Epithelial cell of prostate (primary cell): ENCODE results near the gene RGS13.

Source experiments
- DNase-seq: peaks from one replicate; pipeline ENCODE4 v3.0.0-alpha.2; 2011; ENCODE audit warnings: low read depth, low spot score
- H3K27ac ChIP-seq: fragments of 450-650 bp; 2 replicates; pipeline ENCODE4 v1.5.1; 2017; ENCODE audit warnings: mild to moderate bottlenecking

RGS13 gene

GRCh38 chr1:192620071-192620635 lies 15.8 kb upstream of the RGS13 start:
- H3K27ac ChIP-seq: no peak overlapping the region
- no peak for DNase-seq

- no peak for DNase-seq
Observed at GRCh38 chr1:192626366-192627179, 9.4 kb upstream of the RGS13 start.

DNA sequence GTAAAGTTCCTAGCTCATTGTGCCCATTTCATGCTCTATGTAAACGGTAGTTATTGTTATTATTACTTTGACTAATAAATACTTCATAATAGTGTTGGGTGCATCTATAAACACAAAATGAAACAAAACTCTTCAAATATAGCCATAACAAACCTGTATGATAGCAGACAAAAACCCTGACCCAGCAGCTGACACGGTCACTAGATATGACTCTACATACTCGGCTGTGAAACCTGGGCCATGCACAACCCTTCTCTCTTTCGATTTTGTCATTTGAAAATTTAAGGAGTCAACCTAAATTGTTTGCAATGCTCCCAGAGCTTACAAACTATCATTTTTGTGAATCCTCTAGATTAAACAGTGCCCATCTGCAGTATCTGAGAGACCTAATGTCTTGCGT lies 8.0 kb upstream of the RGS13 start:
- no peak for DNase-seq
- H3K27ac ChIP-seq: no peak overlapping the region

More at GRCh38 chr1:192626366-192627179, 9.4 kb upstream of the RGS13 start:
- no peak overlapping the region for H3K27ac ChIP-seq

DNA sequence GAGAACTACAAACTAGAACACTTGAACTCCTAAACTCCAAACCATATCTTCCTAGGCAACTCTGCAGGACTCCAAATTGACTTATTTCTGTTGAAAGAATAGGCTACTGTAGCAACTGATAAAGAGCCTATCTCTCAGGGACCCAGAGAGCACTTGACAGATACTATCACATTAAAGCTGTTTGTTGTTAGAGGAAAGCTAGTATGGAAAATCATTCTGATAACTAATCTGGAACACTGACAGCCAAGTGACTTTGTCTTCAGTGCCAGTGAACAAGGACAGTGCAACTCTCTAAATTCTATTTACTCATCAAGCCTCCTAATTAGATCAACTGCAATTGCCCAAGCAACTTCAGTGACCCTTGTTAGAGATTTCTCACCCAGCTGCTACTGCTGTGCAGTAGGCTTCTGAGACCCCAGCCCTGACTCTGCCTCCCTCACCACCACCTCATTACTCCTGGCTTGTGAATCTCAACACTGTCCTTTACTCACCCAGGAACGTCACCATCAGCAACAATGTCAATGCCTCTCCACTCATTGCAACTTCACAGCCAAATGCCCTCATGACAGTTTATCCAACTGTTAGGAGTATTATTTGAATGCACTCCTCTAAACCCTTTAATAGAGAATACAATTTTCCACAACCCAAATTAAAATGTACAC lies 7.4 kb upstream of the RGS13 start:
- DNase-seq: no peak
- H3K27ac ChIP-seq: no peak overlapping the region

GRCh38 chr1:192629612-192630011 lies 6.3 kb upstream of the RGS13 start:
- DNase-seq: no peak

GRCh38 chr1:192630521-192631287 lies 5.2 kb upstream of the RGS13 start:
- DNase-seq: no peak
- no peak overlapping the region for H3K27ac ChIP-seq

More at GRCh38 chr1:192629612-192630011, 6.3 kb upstream of the RGS13 start:
- no peak overlapping the region for H3K27ac ChIP-seq

DNA sequence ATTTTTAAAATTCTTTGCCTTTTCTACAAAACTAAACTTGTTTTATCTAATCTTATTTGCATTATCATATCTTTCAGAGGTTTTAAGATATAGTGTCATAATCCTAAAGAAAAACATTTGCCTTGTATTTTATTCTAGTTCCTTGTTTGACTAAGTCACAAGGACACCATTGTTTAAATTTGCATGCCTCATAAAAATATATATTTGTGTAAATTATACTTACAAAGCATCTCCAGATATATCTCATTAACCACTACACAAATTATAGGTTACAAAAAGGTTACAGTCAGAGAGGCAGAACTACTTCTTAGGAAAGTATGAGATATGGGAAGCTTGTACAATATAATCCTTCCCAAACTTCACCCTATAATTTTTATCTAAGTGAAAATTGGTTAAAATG lies 4.2 kb upstream of the RGS13 start:
- H3K27ac ChIP-seq: no peak overlapping the region
- no peak for DNase-seq

GRCh38 chr1:192632188-192632587 lies 3.8 kb upstream of the RGS13 start:
- no peak overlapping the region for H3K27ac ChIP-seq
- no peak for DNase-seq

DNA sequence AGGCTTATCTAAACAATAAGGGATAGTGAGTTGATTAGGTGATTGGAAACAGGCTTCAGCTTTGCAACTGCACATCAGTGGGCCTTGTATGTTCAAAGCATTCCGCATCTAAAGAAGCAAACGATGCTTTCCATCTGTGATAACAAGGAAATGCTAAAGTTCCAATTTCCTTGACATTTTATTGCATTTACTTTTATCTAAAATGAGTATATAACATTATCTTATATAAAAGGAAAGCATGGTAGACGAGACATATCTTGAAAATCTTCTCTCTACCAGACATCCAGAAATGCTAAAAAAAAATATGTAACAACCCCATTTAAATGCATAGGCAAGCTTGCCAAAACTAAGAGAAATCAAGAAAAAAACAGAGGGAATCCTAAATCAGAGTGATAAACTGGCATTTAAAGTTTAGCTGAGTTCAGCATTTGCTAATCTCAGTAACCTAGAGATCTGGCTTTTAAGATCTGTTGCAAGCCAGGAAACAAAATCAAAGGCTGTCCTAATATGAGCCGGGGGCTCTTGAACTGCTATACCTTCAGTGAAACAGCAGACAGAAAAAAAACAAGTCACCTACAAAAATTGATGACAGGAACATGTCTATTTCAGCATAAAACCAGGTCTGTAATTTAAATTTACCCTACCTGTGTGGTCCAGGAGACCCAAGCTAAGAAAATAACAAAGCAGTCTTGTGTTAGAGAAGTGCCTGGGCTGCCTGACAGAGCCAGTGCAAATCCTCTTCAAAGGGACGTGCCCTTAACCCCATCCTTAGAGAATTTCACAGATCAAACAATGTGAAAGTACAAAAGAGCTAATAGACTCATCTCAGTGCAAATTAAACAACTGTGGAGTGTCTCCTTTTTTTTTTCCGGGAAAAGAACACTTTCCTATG lies 3.1 kb upstream of the RGS13 start:
- no peak overlapping the region for H3K27ac ChIP-seq
- DNase-seq: no peak

DNA sequence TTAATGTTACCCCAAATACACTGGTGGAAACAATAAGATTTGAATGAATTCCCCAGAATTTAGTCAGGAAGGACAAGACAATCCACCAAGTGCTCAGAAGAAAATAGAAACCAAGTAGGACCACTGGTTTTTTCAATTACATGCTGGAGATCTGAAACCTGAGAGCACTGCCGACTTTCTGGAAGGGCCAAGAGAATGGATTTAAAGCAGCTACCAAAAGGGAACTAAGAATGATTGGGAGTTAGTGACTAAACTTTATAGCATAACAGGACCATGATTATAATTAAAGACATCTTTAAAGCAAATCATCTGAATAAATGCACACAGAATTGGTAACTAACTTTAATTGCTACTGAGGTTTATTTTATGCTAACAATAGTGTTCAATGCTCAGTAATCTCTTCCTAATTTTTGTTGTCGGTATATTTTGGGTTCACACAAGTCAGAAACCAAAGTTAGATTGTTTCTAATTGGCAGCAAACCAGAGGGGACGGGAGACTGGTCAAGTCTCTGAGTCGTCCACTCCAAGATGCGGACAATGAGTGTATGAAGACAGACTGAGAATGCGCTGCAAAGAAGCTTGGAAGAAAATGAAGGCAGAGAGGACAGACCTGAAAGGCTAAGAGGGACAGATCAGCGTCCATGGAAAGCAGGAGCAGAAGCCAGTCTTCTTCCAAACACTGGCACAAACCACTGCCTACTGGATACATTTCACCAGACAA lies 2.3 kb upstream of the RGS13 start:
- DNase-seq: no peak
- no peak overlapping the region for H3K27ac ChIP-seq

- no peak for DNase-seq
- no peak overlapping the region for H3K27ac ChIP-seq
Observed at GRCh38 chr1:192635041-192635440, 906 bp upstream of the RGS13 start.

GRCh38 chr1:192639607-192640368 lies 3.8 kb downstream of the RGS13 start:
- no peak overlapping the region for H3K27ac ChIP-seq
- peak; percentile 33 for DNase-seq

DNA sequence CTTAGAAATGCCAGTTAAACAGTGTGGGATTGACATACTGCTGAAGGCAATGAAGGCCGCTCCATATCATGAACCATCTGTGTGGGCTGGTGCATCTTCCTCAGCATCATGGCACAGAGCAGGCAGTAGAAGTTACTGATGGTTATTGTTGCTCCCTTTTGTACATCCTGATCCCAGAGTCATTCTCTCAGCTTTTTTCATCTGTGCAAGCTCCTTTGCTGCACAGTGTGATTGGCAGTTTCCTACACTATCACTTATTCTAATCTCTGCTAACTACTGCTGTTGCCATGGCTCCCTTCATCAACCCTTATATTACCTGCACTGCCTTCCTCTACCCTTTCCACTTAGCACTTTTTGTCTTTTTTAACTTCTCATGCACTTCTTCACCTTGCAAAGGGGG lies 16.2 kb downstream of the RGS13 start:
- no peak overlapping the region for H3K27ac ChIP-seq
- no peak for DNase-seq

- H3K27ac ChIP-seq: no peak overlapping the region
- no peak for DNase-seq
Observed at GRCh38 chr1:192654120-192654519, 18.2 kb downstream of the RGS13 start.

- H3K27ac ChIP-seq: no peak overlapping the region
- DNase-seq: no peak
Observed at GRCh38 chr1:192654591-192655251, 18.8 kb downstream of the RGS13 start.

DNA sequence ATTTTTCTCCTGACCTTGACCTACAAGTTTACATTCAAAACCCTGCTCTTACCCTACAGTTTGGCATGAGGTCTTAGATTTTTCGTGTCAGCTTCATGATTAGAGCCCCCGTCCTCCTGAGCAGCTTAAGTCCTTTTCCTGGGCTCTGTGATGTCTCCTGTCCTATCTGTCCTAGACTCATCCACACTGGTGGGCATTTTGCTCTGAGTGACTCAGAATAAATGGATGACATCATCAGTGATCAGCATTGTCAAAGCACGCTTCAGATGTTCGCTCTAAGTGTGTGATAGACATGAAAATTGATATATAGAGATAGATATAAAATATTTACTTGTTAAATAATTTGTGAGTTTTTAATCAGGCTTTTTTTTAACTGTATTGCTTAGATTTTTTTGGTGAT lies 21.8 kb downstream of the RGS13 start:
- DNase-seq: no peak

DNA sequence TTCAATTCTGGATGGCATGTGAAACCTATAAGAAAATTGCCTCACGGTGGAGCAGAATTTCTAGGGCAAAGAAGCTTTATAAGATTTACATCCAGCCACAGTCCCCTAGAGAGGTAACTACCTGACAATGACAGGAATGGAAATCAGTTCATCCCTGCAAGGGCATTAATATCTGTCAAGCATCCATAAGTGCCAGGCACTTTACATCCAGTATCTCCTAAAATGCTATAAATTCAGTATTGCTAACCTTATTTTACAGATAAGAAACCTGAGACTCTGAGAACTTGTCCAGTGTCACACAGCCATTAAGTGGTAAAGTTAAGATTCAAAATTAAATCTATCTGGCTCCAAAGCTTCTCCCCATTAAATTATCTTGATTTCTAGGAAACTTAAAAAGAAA lies 22.3 kb downstream of the RGS13 start:
- no peak for DNase-seq
- no peak overlapping the region for H3K27ac ChIP-seq

More for the DNA sequence above, 21.8 kb downstream of the RGS13 start:
- H3K27ac ChIP-seq: no peak overlapping the region

DNA sequence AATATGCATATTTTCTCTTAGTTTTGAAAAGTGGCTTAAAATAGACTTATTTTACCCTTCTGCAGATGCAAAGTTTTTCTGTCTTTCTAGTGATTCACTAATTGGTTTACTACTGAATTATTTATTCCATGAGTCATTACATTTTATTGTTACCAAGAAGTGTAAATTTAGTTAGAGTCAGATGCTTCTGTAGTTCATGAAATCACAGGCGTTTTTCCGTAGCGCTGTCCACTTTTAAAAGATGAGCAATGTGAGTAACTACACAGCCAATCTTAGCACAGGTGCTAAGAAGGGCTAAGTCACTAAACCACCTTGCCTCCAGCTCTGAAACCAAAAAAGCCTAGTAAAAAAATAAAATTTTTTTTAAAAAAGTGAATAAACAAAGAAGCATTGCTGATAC lies 24.7 kb downstream of the RGS13 start:
- H3K27ac ChIP-seq: no peak overlapping the region
- DNase-seq: no peak
